HepG2 (cell line): ENCODE measurements around the gene PIRT. TPM values are rescaled to one million over a fixed set of nuclear protein-coding genes. Genes with fewer than 3 reads are reported as not detected.

Source experiments
- ATAC-seq: fragments of 200-7000 bp; cut with Tn5 transposase; 3 replicates; pipeline ENCODE4 v1.9.1; 2020; ENCODE audit warnings: mild to moderate bottlenecking, moderate library complexity
- BruUV-seq: library from RNA; stranded (reverse); fragments of 400-500 nt; replicated peaks from 2 replicates; lab custom pipeline; 2021; lab: Mats Ljungman, UMichigan
- CTCF ChIA-PET: fragments of 300-600 bp; formaldehyde crosslinking; extraction: SDS; loops from one replicate; lab custom pipeline; 2021; ENCODE audit warnings: low total read pairs, inconsistent platforms, low intra/inter-chr PET ratio; lab: Yijun Ruan, JAX
- POLR2A ChIA-PET: fragments of 350-600 bp; sonication (Branson Sonifier 250); formaldehyde crosslinking; loops from one replicate; lab custom pipeline; 2020; ENCODE audit warnings: antibody characterized with exemption, inconsistent platforms; lab: Yijun Ruan, JAX
- DNase-seq: peaks from one replicate; pipeline ENCODE4 v3.0.0-alpha.2; 2015; ENCODE audit warnings: low spot score
- FAIRE-seq: peaks from 3 replicates; lab custom pipeline; 2011; peaks lifted over from hg19 to GRCh38; lab: Jason Lieb, UNC
- H2AFZ ChIP-seq: one replicate; pipeline ENCODE4 v1.6.1; 2011; ENCODE audit warnings: low read length, inconsistent platforms
- H3K27ac ChIP-seq: fragments of 300-600 bp; 3 replicates; pipeline ENCODE4 v1.8.0; 2011; ENCODE audit warnings: mixed run types, mild to moderate bottlenecking, mixed read lengths, low read length, inconsistent platforms; ENCODE audit not compliant: insufficient read depth; ENCODE audit errors: extremely low read length
- H3K27me3 ChIP-seq, 2 experiments: fragments of 200-600 bp in 1 of 2; 2 replicates in 1 of 2; 3 replicates in 1 of 2; pipeline versions ENCODE4 v1.6.0 to v1.8.0; 2011; ENCODE audit warnings: low read length in 2 of 2, mild to moderate bottlenecking in 2 of 2, moderate library complexity in 2 of 2, inconsistent platforms in 1 of 2; ENCODE audit not compliant: insufficient read depth in 2 of 2, control insufficient read depth in 1 of 2
- H3K36me3 ChIP-seq, 2 experiments: fragments of 200-600 bp in 1 of 2; replicated peaks in 1 of 2; 2 replicates in 1 of 2; 3 replicates in 1 of 2; pipeline versions ENCODE4 v1.5.1 to v1.8.0; 2011; ENCODE audit warnings: low read length in 2 of 2, inconsistent platforms in 1 of 2; ENCODE audit not compliant: insufficient read depth in 2 of 2, control insufficient read depth in 1 of 2
- H3K4me1 ChIP-seq: 2 replicates; pipeline ENCODE4 v1.5.1; 2012; ENCODE audit warnings: low read length, inconsistent platforms; ENCODE audit not compliant: insufficient read depth
- H3K4me2 ChIP-seq: 2 replicates; pipeline ENCODE4 v1.6.0; 2011; ENCODE audit warnings: low read depth, low read length, inconsistent platforms
- H3K4me3 ChIP-seq, 3 experiments: fragments of 200-600 bp in 1 of 3; sonication (generic), shearing (Covaris generic) in 1 of 3; replicated peaks in 1 of 3; 2 replicates each; pipeline ENCODE4 v1.5.1; 2011 to 2016; ENCODE audit warnings: low read length in 3 of 3, inconsistent platforms in 2 of 3, low read depth in 2 of 3, mild to moderate bottlenecking in 2 of 3, control low read depth in 1 of 3, mixed read lengths in 1 of 3; ENCODE audit not compliant: insufficient read depth in 1 of 3
- H3K79me2 ChIP-seq: one replicate; pipeline ENCODE4 v1.6.1; 2011; ENCODE audit warnings: low read length, inconsistent platforms; ENCODE audit not compliant: insufficient read depth
- H3K9ac ChIP-seq: 2 replicates; pipeline ENCODE4 v1.6.0; 2011; ENCODE audit warnings: mild to moderate bottlenecking, low read depth, low read length, inconsistent platforms; ENCODE audit not compliant: insufficient read depth
- H3K9me3 ChIP-seq: 2 replicates; pipeline ENCODE4 v1.5.1; 2012; ENCODE audit warnings: mild to moderate bottlenecking, low read length
- H4K20me1 ChIP-seq: 2 replicates; pipeline ENCODE4 v1.6.0; 2011; ENCODE audit warnings: inconsistent platforms, mild to moderate bottlenecking, low read length, moderate library complexity; ENCODE audit not compliant: insufficient read depth
- ATRX ChIP-seq: sonication (generic); formaldehyde crosslinking; IDR thresholded peaks from 2 replicates; pipeline ENCODE4 v1.4.0; 2020; ENCODE audit warnings: missing genetic modification reagents, borderline replicate concordance
- CREB3 ChIP-seq: sonication (generic); formaldehyde crosslinking; IDR thresholded peaks from 2 replicates; pipeline ENCODE4 v1.5.0; 2020; ENCODE audit warnings: missing genetic modification reagents
- HMG20B ChIP-seq: conservative IDR thresholded peaks from 2 replicates; pipeline ENCODE4 v1.6.1; 2016; ENCODE audit warnings: missing genetic modification reagents, missing compliant biosample characterization
- HNF4A ChIP-seq: sonication (generic); formaldehyde crosslinking; IDR thresholded peaks from 2 replicates; pipeline ENCODE4 v1.4.0; 2020; ENCODE audit warnings: missing genetic modification reagents
- RNF219 ChIP-seq: sonication (generic); formaldehyde crosslinking; IDR thresholded peaks from 2 replicates; pipeline ENCODE4 v1.5.0; 2020; ENCODE audit warnings: mild to moderate bottlenecking, missing genetic modification reagents
- SCMH1 ChIP-seq: sonication (generic); formaldehyde crosslinking; IDR thresholded peaks from 2 replicates; pipeline ENCODE4 v1.9.0; 2021; ENCODE audit warnings: missing genetic modification reagents, mild to moderate bottlenecking, borderline replicate concordance
- WGBS: methylation state at CpG from one replicate; pipeline ENCODE4 v1.1.6; 2017; ENCODE audit warnings: low lambda C conversion rate; 5-methylcytosine and 5-hydroxymethylcytosine counted together
- in situ Hi-C: cut with HindIII; loops from 2 replicates; pipeline ENCODE4 v1.10.0; 2017; ENCODE audit warnings: low pct_unique_long_range_greater_than_20kb; ENCODE audit not compliant: extremely low pct_ligation_motif_present
- intact Hi-C: fragments of 100-400 bp; cut with micrococcal nuclease; formaldehyde crosslinking; loops from one replicate; pipeline ENCODE4 v1.10.0; 2022; ENCODE audit not compliant: unreplicated experiment
- polyA plus RNA-seq, 8 experiments: library from polyadenylated mRNA; depleted of rRNA in 3 of 8; stranded (reverse) in 7 of 8; unstranded in 1 of 8; fragments of >200 nt; fragmentation: Illumina TruSeq in 4 of 8; extraction: Trizol in 4 of 8; gene quantifications; 2 replicates each; pipeline versions ENCODE4 v1.2.1 to v1.2.3, GENCODE V29; 2011 to 2016; ENCODE audit warnings: low read depth in 4 of 8, missing spikeins in 1 of 8, mixed read lengths in 1 of 8; ENCODE audit not compliant: insufficient read depth in 1 of 8
- total RNA-seq, 5 experiments: library from RNA; depleted of rRNA; stranded (reverse); fragments of >200 nt; fragmentation: Illumina TruSeq; extraction: Trizol; gene quantifications; 2 replicates each; pipeline ENCODE4 v1.2.3, GENCODE V29; 2016; ENCODE audit warnings: low read depth in 1 of 5
- TF ChIP-seq, protein P1 (sequence below): sonication (generic); formaldehyde crosslinking; IDR thresholded peaks from 2 replicates; pipeline ENCODE4 v1.8.1; 2023; ENCODE audit warnings: mild to moderate bottlenecking, missing genetic modification reagents

The PIRT gene
- total and polyA plus RNA-seq, 2 of the 13 experiments (the other 11 are each of a cell fraction or from before 2014, with no cell fraction given) = not detected

- intact Hi-C loops (no loop called here), in situ Hi-C loops (no loop called here)
- no peaks in the 10 kb centered on the region for H3K79me2 ChIP-seq
- no peaks in the 10 kb centered on the region for H3K27me3 ChIP-seq
- WGBS = under 1% methylated on average over 3 of the region's 4 CpGs
- TF ChIP-seq, protein P1, sequence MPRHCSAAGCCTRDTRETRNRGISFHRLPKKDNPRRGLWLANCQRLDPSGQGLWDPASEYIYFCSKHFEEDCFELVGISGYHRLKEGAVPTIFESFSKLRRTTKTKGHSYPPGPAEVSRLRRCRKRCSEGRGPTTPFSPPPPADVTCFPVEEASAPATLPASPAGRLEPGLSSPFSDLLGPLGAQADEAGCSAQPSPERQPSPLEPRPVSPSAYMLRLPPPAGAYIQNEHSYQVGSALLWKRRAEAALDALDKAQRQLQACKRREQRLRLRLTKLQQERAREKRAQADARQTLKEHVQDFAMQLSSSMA (CRISPR knock-in tag) = no peak
- no peak for TF ChIP-seq ATRX (CRISPR knock-in tag)
- 0 out of 2 replicates have a peak, but pooled peaks have one; percentile 7 for TF ChIP-seq HNF4A (CRISPR knock-in tag)
- TF ChIP-seq HMG20B (CRISPR knock-in tag) = no peak
- TF ChIP-seq RNF219 (CRISPR knock-in tag) = no peak
- no peak for TF ChIP-seq CREB3
- no peak for TF ChIP-seq SCMH1
- CTCF ChIA-PET = no interaction called here
- ATAC-seq (peak; percentile 51; the same call in 2 of the 3 replicates), FAIRE-seq (no peak), DNase-seq (peak; percentile 18)
- no peak overlapping the region for H3K9ac ChIP-seq
- H3K4me1 ChIP-seq = peaks cover 12% of the 10 kb centered on the region
- no peak overlapping the region for H3K4me3 ChIP-seq
- no peaks in the 10 kb centered on the region for H3K36me3 ChIP-seq
- no peaks in the 10 kb centered on the region for H3K9me3 ChIP-seq
- no peak overlapping the region for H3K4me2 ChIP-seq
- no peak overlapping the region for H2AFZ ChIP-seq
- H3K27ac ChIP-seq = no peak overlapping the region
- POLR2A ChIA-PET = no interaction called here
- H4K20me1 ChIP-seq = no peaks in the 10 kb centered on the region
- BruUV-seq = no TSS peak
Observed at GRCh38 chr17:10789694-10790271, 48.1 kb downstream of the PIRT start.
